ENCODE results near the gene ZNF536.

GRCh38 chr19:30476997-30477396, 104.8 kb downstream of the ZNF536 start:
- no peak for TF ChIP-seq GATA2 (IDR thresholded peaks at IDR 0.05; ENCODE audit: low read depth, low read length)
- TF ChIP-seq GATA3 (IDR thresholded peaks at IDR 0.05; ENCODE audit: low read depth, low read length), result no peak

All from SH-SY5Y (cell line).